ENCODE data around the gene MAP3K15. TPM values are rescaled to one million over a fixed set of nuclear protein-coding genes. Genes with fewer than 3 reads are reported as not detected.

MAP3K15 gene
- total RNA-seq: under 1 TPM; 0.07 to 0.23 TPM

- peak within 1 kb of the TSS; percentile 45 for H3K4me3 Mint-ChIP-seq
- peaks cover 34% of the 10 kb centered on the region for H3K27me3 Mint-ChIP-seq
- CTCF ChIA-PET: interaction anchor here (1.0 kb wide), 1 partner anchor 22 kb away, joined by 3 read pairs; no protein-coding TSS in a partner anchor
- POLR2A ChIA-PET: no interaction called here
- peak; percentile 12 for DNase-seq
- H3K4me1 Mint-ChIP-seq: no peaks in the 10 kb centered on the region
- no peaks in the 10 kb centered on the region for H3K36me3 Mint-ChIP-seq (ENCODE audit: low read depth)
- no peaks in the 10 kb centered on the region for H3K9me3 Mint-ChIP-seq
- H3K27ac Mint-ChIP-seq: no peak within 1 kb of the TSS
Observed at GRCh38 chrX:19514791-19515614, at the start of gene MAP3K15. TSS of gene MAP3K15 (minus strand) at chrX:19515508. CDS start at chrX:19515261, 247 bp downstream.

GRCh38 chrX:19564606-19565005 lies 49.3 kb upstream of the MAP3K15 start:
- Mint-ChIP-seq H3K9me3 (no peaks in the 10 kb centered on the region), H3K4me3 (no peak overlapping the region), H3K27me3 (no peaks in the 10 kb centered on the region), H3K36me3 (ENCODE audit: low read depth) (peaks cover 22% of the 10 kb centered on the region), H3K27ac (no peak overlapping the region), H3K4me1 (peaks cover 27% of the 10 kb centered on the region)
- no peak for DNase-seq
- POLR2A ChIA-PET: no interaction called here
- CTCF ChIA-PET: no interaction called here

DNA sequence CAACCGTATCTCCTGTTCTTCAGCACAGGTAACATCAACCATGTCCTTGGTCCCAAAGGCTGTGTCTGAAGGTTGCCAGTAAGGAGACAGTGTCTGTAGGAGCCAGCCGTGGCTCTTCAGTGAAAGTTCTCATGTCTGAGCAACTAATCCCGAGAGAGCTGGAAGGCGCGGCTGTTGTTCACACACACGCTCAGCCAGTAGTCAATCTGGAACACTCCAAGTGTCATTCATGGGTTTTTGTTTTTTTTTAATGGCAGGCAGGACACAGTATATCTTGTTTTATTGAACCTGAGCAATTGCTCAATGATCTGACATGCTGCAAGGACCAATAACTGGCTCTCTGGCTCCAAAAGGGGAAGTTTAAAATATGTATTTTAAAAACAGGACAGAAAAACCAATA lies 48.4 kb upstream of the MAP3K15 start:
- Mint-ChIP-seq H3K9me3 (no peaks in the 10 kb centered on the region), H3K36me3 (ENCODE audit: low read depth) (peaks cover 20% of the 10 kb centered on the region), H3K4me1 (peaks cover 27% of the 10 kb centered on the region), H3K4me3 (no peak overlapping the region), H3K27me3 (no peaks in the 10 kb centered on the region), H3K27ac (no peak overlapping the region)
- ChIA-PET POLR2A (no interaction called here), CTCF (interaction anchor here (0.6 kb wide), 1 partner anchor 39 kb away, joined by 3 read pairs; no protein-coding TSS in a partner anchor)
- DNase-seq: no peak

- no peaks in the 10 kb centered on the region for H3K9me3 Mint-ChIP-seq
- no peak overlapping the region for H3K27ac Mint-ChIP-seq
- ChIA-PET CTCF (interaction anchor here (0.6 kb wide), 1 partner anchor 38 kb away, joined by 3 read pairs; no protein-coding TSS in a partner anchor), POLR2A (no interaction called here)
- DNase-seq: no peak
- peaks cover 23% of the 10 kb centered on the region for H3K4me1 Mint-ChIP-seq
- peaks cover 16% of the 10 kb centered on the region for H3K36me3 Mint-ChIP-seq (ENCODE audit: low read depth)
- H3K4me3 Mint-ChIP-seq: no peak overlapping the region
- no peaks in the 10 kb centered on the region for H3K27me3 Mint-ChIP-seq
Observed at GRCh38 chrX:19563327-19563726, 48.0 kb upstream of the MAP3K15 start.

- Mint-ChIP-seq H3K27me3 (no peaks in the 10 kb centered on the region), H3K4me1 (peaks cover 14% of the 10 kb centered on the region), H3K36me3 (ENCODE audit: low read depth) (peaks cover 8% of the 10 kb centered on the region), H3K9me3 (no peaks in the 10 kb centered on the region), H3K4me3 (no peak overlapping the region), H3K27ac (no peak overlapping the region)
- ChIA-PET POLR2A (no interaction called here), CTCF (no interaction called here)
- DNase-seq: no peak
Observed at GRCh38 chrX:19560611-19561010, 45.3 kb upstream of the MAP3K15 start.

GRCh38 chrX:19557822-19558221 lies 42.5 kb upstream of the MAP3K15 start:
- no peak overlapping the region for H3K27ac Mint-ChIP-seq
- peaks cover 14% of the 10 kb centered on the region for H3K4me1 Mint-ChIP-seq
- CTCF ChIA-PET: no interaction called here
- POLR2A ChIA-PET: no interaction called here
- no peak for DNase-seq
- no peaks in the 10 kb centered on the region for H3K36me3 Mint-ChIP-seq (ENCODE audit: low read depth)
- no peaks in the 10 kb centered on the region for H3K27me3 Mint-ChIP-seq
- H3K9me3 Mint-ChIP-seq: no peaks in the 10 kb centered on the region
- no peak overlapping the region for H3K4me3 Mint-ChIP-seq

DNA sequence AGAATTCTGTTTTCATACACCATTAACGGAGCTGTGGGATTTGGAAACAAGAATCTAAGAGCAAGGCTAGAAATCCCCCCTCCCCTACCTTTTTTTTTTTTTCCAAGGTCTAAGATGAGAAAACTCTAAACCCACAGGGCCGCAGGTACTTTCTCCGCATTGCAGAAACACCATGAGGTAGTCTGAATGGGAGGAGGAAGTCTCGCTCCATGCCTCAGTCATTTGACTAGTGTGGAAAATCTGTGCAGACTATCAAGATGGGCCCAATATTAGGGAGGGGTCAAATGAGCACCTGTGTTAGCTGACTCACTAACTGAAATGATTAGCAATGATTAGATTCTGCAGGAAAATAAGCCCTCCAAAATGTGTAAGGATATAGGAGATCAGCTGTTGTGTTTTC lies 40.9 kb upstream of the MAP3K15 start:
- CTCF ChIA-PET: no interaction called here
- Mint-ChIP-seq H3K27ac (peak overlapping the region; percentile 9), H3K4me3 (no peak overlapping the region), H3K36me3 (ENCODE audit: low read depth) (no peaks in the 10 kb centered on the region), H3K27me3 (no peaks in the 10 kb centered on the region), H3K9me3 (no peaks in the 10 kb centered on the region), H3K4me1 (peaks cover 19% of the 10 kb centered on the region)
- POLR2A ChIA-PET: no interaction called here
- DNase-seq: no peak

DNA sequence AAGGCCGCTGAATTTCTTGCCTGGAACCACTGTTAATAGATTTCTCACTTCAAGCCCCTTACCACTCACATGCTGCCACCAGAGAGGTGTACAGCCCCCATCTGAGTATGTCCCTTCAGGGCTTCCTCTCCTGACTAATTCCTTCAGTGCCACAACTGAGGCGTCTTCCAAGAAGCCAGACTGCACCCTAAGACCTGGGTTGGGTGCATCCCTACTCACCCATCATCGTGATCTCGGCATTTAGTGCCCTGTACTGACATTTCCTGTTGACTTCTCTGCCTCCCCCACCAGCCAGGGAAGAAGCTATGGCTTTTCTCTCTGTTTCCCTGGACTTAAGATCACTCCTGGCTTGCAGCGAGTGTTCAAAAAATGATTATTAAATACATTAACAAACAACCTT lies 40.4 kb upstream of the MAP3K15 start:
- no peak for DNase-seq
- no peak overlapping the region for H3K4me3 Mint-ChIP-seq
- H3K36me3 Mint-ChIP-seq (ENCODE audit: low read depth): no peaks in the 10 kb centered on the region
- H3K4me1 Mint-ChIP-seq: peaks cover 22% of the 10 kb centered on the region
- no peaks in the 10 kb centered on the region for H3K9me3 Mint-ChIP-seq
- no peaks in the 10 kb centered on the region for H3K27me3 Mint-ChIP-seq
- no peak overlapping the region for H3K27ac Mint-ChIP-seq
- CTCF ChIA-PET: no interaction called here
- POLR2A ChIA-PET: no interaction called here

DNA sequence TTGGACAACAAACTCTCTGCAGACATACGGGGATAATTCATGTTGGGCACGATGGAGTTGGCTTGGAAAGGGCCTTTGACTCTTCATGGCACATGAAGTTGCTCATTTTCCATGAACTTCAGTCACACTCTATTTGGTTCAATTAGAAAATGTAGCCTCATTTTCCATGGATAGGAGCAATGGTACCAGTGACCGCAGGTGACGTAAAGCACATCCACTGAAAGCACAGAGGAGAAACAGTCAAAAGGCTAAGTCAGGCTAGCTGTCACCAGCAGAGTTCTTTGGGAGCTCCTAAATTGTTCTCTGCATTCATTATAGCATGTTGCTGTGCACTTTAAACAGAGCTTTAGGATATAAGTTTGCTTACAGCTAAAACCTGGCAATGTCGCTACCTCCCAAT lies 39.9 kb upstream of the MAP3K15 start:
- Mint-ChIP-seq H3K9me3 (no peaks in the 10 kb centered on the region), H3K4me3 (no peak overlapping the region), H3K27me3 (no peaks in the 10 kb centered on the region), H3K4me1 (peaks cover 27% of the 10 kb centered on the region), H3K27ac (no peak overlapping the region), H3K36me3 (ENCODE audit: low read depth) (no peaks in the 10 kb centered on the region)
- ChIA-PET POLR2A (no interaction called here), CTCF (no interaction called here)
- DNase-seq: no peak

- DNase-seq: no peak
- Mint-ChIP-seq H3K4me3 (no peak overlapping the region), H3K27me3 (no peaks in the 10 kb centered on the region), H3K27ac (no peak overlapping the region), H3K9me3 (no peaks in the 10 kb centered on the region), H3K4me1 (peaks cover 31% of the 10 kb centered on the region), H3K36me3 (ENCODE audit: low read depth) (peaks cover 1% of the 10 kb centered on the region)
- POLR2A ChIA-PET: no interaction called here
- CTCF ChIA-PET: no interaction called here
Observed at GRCh38 chrX:19554786-19555185, 39.5 kb upstream of the MAP3K15 start.

- Mint-ChIP-seq H3K36me3 (ENCODE audit: low read depth) (peaks cover 15% of the 10 kb centered on the region), H3K4me1 (peaks cover 47% of the 10 kb centered on the region), H3K27ac (no peak overlapping the region)
Observed at GRCh38 chrX:19552793-19553192, 37.5 kb upstream of the MAP3K15 start.

DNA sequence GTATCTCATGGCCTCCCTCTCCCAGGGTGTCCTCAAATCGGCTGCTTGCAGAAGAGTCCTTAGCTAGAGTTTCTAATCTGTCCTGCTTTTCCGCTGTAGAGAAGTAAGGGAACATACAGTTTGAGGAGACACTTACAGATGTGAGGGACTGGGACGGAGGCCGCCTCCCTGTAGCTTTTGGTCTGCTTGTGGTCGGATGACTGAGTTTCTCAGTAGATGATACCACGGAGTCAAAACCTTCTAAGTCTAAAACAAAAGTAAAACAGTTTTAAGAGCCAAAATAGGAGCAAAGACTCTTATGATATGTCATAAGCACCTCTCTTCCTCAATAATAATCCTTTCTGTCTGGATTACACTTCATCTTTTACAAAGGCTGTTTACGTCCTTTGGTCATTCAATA lies 34.5 kb upstream of the MAP3K15 start:
- no peak overlapping the region for H3K4me3 Mint-ChIP-seq
- POLR2A ChIA-PET: interaction anchor here (0.5 kb wide), 1 partner anchor 178 kb away, joined by 4 read pairs; no protein-coding TSS in a partner anchor
- peak overlapping the region; percentile 60 for H3K27ac Mint-ChIP-seq
- CTCF ChIA-PET: interaction anchor here (1.3 kb wide), 1 partner anchor 16 kb away, joined by 4 read pairs; no protein-coding TSS in a partner anchor
- H3K9me3 Mint-ChIP-seq: no peaks in the 10 kb centered on the region
- no peaks in the 10 kb centered on the region for H3K27me3 Mint-ChIP-seq
- peaks cover 24% of the 10 kb centered on the region for H3K36me3 Mint-ChIP-seq (ENCODE audit: low read depth)
- peaks cover 35% of the 10 kb centered on the region for H3K4me1 Mint-ChIP-seq
- DNase-seq: peak; percentile 8

More at GRCh38 chrX:19552793-19553192, 37.5 kb upstream of the MAP3K15 start:
- ChIA-PET POLR2A (no interaction called here), CTCF (no interaction called here)
- H3K9me3 Mint-ChIP-seq: no peaks in the 10 kb centered on the region
- H3K27me3 Mint-ChIP-seq: no peaks in the 10 kb centered on the region
- DNase-seq: no peak
- H3K4me3 Mint-ChIP-seq: no peak overlapping the region

GRCh38 chrX:19548934-19549333 lies 33.6 kb upstream of the MAP3K15 start:
- Mint-ChIP-seq H3K27ac (no peak overlapping the region), H3K27me3 (no peaks in the 10 kb centered on the region), H3K4me3 (no peak overlapping the region), H3K36me3 (ENCODE audit: low read depth) (peaks cover 27% of the 10 kb centered on the region), H3K9me3 (no peaks in the 10 kb centered on the region), H3K4me1 (peaks cover 38% of the 10 kb centered on the region)
- DNase-seq: no peak
- ChIA-PET CTCF (interaction anchor here (1.0 kb wide), 1 partner anchor 324 kb away, joined by 5 read pairs; no protein-coding TSS in a partner anchor), POLR2A (no interaction called here)

DNA sequence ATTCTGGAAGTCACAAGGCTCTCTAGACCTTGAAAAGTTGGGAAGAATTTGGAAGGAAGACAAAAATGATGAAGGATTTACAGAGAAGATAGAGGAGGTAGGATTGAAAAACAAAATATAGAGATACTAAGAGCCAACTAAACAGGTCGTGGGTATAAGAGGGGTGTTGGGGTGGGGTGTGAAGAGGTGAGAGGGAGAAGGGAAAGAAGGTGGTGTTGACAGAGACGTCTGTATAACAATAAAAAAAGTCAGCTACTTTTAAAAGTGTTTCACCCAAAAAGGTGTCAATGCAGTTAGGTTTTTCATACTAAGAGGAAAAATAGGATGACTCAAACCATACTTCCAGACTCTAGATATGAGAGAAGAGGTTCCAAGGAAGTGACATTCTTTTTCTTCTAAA lies 33.0 kb upstream of the MAP3K15 start:
- H3K27ac Mint-ChIP-seq: peak overlapping the region; percentile 64
- H3K4me3 Mint-ChIP-seq: no peak overlapping the region
- no peak for DNase-seq
- H3K4me1 Mint-ChIP-seq: peaks cover 39% of the 10 kb centered on the region
- no peaks in the 10 kb centered on the region for H3K9me3 Mint-ChIP-seq
- POLR2A ChIA-PET: no interaction called here
- CTCF ChIA-PET: interaction anchor here (1.0 kb wide), 1 partner anchor 324 kb away, joined by 5 read pairs; no protein-coding TSS in a partner anchor
- no peaks in the 10 kb centered on the region for H3K27me3 Mint-ChIP-seq
- peaks cover 28% of the 10 kb centered on the region for H3K36me3 Mint-ChIP-seq (ENCODE audit: low read depth)
